Retinal pigment epithelial cell (primary cell): ENCODE results near the gene CCSAP.

Source experiments
- DNase-seq: peaks from one replicate; pipeline ENCODE4 v3.0.0-alpha.2; 2010; ENCODE audit warnings: low read depth
- H3K4me3 ChIP-seq: 2 replicates; pipeline ENCODE4 v1.5.1; 2011; ENCODE audit warnings: mild to moderate bottlenecking, low read length, control low read depth, moderate library complexity
- TF ChIP-seq, protein P1 (sequence below): conservative IDR thresholded peaks from 2 replicates; pipeline ENCODE4 v1.5.1; 2011; ENCODE audit warnings: low read depth, low read length, control low read depth, inconsistent platforms

CCSAP gene

DNA sequence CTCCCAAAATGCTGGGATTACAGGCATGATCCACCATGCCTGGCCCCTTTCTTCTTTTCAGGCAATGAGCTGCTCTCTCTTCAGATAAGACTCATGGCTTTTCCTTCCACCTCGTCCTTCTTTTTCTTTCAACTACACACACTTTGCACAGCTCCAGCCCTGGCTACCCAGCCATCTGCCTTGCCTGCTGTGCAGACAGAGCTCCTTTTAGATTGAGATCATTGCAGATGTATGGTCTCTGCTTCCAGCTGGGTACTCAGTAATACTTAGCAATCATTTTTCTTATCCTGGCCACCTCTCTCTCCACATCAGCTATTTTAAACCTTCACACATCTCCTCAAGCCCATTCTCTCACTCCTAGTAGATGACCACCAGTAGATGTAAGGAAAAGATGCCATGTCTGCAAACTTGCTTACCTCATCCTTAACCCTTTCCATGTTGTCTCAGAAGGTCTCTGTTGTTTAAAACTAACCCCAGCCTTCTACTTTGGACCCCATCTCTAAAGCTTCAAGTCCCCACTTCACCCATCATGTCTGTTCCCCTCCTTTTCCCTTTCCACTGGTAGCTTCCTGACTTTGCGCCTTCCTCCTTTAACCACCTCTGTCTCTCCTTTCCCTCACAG lies 64.6 kb downstream of the CCSAP start:
- no peak for DNase-seq
- H3K4me3 ChIP-seq = no peak overlapping the region
- TF ChIP-seq, protein P1, sequence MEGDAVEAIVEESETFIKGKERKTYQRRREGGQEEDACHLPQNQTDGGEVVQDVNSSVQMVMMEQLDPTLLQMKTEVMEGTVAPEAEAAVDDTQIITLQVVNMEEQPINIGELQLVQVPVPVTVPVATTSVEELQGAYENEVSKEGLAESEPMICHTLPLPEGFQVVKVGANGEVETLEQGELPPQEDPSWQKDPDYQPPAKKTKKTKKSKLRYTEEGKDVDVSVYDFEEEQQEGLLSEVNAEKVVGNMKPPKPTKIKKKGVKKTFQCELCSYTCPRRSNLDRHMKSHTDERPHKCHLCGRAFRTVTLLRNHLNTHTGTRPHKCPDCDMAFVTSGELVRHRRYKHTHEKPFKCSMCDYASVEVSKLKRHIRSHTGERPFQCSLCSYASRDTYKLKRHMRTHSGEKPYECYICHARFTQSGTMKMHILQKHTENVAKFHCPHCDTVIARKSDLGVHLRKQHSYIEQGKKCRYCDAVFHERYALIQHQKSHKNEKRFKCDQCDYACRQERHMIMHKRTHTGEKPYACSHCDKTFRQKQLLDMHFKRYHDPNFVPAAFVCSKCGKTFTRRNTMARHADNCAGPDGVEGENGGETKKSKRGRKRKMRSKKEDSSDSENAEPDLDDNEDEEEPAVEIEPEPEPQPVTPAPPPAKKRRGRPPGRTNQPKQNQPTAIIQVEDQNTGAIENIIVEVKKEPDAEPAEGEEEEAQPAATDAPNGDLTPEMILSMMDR = no peak

DNA sequence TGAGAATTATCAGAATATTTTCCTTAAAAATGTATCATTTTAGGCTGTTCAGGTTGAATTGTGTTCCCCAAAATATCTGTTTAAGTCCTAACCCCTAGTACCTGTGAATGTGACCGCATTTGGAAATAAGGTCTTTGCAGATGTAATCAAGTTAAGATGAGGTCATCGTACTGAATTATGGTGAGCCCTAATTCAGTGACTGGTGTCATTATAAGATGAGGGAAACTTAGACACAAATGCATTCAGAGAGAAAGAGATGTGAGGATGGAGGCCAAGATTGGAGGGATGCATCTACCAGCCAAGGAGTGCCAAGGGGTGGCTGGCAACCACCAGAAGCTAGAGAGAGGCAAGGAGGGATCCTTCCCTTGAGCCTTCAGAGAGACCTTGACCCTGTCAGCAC lies 67.8 kb downstream of the CCSAP start:
- no peak overlapping the region for H3K4me3 ChIP-seq
- TF ChIP-seq, protein P1 = no peak
- no peak for DNase-seq

DNA sequence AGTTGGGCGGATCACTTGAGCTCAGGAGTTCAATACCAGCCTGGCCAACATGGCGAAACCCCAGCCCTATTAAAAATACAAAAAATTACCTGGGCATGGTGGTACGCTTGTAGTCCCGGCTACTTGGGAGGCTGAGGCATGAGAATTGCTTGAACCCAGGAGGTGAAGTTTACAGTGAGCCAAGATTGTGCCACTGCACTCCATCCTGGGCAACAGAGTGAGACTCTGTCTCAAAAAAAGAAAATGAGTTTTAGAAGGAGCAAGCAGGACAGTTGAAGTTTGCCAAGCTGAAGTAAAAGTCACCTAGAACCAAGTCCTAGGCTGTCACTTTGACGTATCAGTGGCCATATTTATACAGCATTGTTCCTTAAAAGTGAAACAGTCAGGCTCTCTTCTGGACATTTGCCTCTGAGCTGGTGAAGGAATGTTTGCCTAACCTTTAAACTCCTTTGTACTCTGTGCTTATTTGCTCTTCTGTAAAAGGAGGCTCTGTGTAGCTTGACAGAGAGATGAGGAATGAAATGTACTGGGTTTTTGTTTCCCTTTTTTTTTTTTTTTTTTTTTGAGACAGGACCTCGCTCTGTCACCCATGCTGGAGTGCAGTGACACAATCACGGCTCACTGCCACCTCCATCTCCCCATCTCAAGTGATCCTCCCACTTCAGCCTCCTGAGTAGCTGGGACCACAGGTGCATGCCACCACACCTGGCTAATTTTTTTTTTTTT lies 69.2 kb downstream of the CCSAP start:
- H3K4me3 ChIP-seq = no peak overlapping the region
- no peak for DNase-seq
- TF ChIP-seq, protein P1 = no peak

DNA sequence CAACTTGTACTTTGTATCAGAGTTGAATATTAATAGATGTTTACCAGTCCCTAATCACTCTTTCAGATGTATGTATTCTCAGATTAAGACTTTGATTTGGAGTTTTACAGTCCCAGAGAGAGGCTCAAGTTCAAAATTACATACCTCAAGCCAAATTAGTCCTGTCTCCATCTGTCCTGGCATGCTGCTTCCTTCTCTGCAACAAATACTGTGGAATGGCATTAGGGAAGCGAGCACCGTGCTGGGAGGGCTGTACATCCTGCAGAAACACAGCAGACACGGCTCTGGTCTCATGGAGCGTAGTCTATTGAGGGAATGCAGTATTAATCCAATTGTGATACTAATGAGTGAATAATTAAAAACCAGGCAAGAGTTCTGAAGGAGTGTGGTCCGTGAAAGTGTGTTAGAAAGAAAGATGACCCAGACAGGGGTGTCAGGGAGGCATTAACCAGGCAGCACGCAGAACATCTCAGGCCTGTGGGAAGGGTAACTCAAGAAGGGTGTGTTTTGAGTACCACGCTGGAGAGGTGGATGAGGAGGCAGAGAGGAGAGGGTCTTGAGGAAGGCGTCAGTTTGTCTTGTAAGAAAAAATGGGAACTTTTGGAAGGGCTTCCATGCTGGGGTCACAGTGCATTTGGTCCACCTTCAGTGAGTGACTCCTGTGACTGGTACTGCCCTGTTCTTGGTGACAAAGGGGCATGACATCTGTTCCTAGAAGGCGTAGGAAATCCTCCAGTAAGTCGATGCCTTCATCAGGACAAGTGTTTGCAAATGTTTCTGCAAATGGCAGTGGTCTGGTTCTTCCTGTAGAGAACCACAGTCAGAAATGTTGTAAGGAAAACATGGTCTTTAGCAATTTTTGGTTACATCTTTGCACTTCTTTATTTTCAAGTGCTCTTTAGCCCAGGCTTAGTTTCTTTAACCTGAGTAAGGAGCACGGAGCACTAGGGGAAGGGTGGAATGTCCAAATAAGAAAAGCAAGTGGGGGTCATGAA lies 70.4 kb downstream of the CCSAP start:
- TF ChIP-seq, protein P1 = no peak
- peak overlapping the region; percentile 75 for H3K4me3 ChIP-seq
- DNase-seq = no peak

DNA sequence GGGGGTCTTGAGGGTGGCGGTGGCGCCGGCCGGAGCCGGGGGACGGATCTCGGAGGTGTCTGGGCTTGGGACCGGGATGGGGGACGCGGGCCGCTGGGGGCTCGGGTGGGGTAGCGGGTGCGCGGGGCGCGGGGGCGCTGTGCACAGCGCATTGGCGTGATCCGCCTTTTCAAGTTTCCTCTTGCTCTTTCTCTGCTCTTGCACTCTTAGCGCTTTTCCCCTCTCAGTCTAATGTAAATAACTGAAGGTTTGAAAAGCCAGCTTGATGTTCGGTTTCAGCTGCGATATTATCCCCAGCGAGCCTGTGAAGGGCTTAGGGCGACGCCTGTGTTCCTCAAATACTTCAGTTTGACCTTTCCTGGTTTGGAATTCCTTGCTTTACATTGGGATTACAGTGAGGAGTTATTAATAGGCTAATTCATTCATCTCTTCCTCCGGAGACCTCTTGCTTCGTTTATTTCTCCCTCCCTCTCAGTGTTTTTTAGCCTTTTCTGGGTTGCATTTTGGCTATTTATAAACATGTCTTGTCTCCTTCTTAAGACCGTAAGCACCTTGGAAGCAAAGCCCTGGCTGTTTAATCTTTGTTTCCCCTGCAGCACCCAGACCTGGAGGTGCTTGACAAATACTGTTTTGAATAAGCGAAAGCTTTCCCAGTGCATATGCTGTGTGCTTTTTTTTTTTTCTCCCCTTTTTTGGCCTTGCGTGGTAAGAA lies 71.2 kb downstream of the CCSAP start:
- peak overlapping the region; percentile 75 for H3K4me3 ChIP-seq
- TF ChIP-seq, protein P1 = no peak
- no peak for DNase-seq
